GM21515 (cell line): ENCODE measurements around the gene FAM83E.
"Not testable (repeated sequence)": the region's sequence is repeated elsewhere in the genome, so short reads cannot be mapped to it uniquely, and the experiment has no call there.

Experiments
- ATAC-seq: cut with Tn5 transposase; IDR thresholded peaks from one replicate; pipeline ENCODE4 v1.9.1; 2021; ENCODE audit not compliant: unreplicated experiment

The FAM83E gene

GRCh38 chr19:48614436-48615230 is at the start of gene FAM83E:
Gene FAM83E, minus strand, starts transcription at chr19:48615076. Its CDS starts 1,704 bp downstream, at chr19:48613372.
- no peak for ATAC-seq

DNA sequence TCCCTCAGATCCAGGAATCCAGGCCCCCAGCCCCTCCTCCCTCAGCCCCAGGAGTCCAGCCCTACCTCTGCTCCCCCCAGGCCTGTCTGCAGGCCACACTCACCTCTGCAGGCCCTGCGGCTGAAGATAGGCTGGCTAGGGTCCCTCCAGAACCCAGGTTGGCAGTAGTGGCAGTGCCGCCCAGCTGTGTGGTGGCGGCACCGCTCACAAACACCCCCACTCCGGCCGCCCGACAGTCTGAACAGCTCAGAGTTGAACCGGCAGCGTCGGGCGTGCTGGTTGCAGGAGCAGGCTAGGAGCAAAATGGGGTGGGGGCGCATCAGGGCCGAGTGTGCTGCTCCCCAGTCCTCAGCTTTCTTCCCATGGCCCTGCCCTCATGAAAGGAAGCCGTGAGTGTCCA is 49.6 kb upstream of the FAM83E start:
- no peak for ATAC-seq

DNA sequence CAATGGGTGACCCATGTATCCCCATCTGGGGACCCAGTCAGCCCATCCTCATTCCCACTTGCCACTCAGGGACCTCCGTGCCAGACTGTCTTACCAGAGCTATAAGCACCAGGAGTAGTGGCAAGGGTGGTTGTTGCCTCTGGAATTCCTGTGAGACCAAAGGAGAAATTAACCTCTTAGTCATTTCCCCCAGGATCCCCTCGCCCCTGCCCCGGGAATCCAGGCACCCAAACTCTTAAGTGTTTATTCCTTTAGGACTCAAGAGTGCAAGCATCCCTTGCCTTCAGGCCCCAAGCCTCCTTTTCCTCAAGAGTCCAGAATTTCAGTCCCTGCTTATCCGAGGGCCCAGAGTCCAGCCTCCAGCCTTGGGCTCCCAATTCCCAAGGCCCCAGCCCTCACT is 48.8 kb upstream of the FAM83E start:
- ATAC-seq: no peak

DNA sequence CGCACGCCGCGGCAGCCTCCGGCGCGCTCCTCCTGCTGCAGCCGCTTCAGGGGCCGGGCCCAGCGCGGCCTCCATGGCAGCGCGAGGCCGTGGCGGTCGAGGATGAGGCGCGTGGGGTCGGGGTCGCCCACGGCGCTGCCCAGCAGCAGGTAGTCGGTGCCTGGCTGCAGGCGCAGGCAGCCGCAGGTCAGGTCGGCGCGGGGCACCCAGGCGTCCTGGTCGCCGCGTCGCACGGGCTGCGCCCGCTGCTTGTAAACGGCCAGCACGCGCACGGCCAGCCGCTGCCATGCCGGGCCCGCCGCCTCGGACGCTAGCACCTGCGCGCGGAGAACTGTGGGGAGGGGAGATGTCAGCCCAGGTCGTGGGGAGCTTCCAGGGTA is 46.8 kb upstream of the FAM83E start:
- ATAC-seq: no peak

DNA sequence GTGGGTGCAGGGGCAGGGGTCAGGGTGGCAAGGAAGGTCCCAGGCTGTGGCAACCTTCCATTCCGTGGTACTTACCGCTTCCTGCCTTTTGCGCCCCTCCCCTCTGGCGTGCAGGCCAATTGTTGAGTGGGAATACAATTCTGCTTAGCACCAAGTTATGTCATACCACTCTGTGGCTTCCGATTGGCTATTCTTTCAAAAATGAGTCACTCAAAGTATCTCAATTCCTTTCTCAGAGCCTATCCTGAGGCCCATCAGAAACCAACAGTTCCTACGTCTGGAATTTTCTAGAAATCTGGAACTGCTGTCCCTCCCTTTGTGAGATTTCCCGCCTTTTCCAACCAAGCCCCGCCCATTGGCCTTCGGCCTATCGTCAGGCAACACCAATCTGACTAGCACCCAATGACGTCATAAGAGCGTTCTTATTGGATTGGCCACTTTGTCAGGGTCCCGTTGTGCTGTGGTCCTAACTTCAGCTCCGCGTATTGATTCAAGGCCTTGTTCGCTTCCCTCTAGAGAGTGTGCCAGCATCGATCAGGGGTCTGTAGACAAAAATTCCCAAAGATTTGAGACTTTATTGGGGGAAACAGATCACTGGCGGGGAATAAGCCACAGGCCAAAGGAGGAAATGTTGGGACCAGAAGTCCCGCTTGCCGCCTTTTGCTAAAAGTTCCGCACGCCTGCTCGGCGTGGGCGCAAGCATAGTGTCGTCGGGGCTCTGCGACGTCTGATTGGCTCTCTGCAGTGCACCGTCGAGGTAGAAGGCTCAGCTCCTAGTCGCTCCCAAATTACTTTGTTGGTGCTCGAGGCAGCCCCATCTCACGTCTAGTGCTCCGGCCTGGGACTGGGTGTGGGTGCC is 46.2 kb upstream of the FAM83E start:
- no peak for ATAC-seq

DNA sequence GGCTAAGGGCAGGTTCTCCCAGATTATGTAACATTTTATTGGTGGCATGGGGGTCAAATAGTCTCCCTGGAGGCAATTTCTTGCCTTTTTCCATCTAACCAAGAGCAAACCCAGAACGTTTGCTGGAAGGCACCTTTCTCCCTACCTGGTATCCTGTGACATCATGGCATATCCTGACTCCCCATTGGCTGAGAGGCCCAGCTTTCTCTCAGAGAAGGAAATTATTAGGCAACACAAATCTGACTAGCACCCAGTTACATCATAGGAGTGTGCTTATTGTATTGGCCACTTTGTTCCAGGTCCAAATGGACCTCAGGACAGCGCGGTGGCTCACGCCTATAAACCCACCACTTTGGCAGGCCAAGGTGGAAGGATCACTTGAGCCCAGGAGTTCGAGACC is 44.9 kb upstream of the FAM83E start:
- ATAC-seq: no peak

GRCh38 chr19:48658483-48658882 is 43.6 kb upstream of the FAM83E start:
- ATAC-seq: no peak

DNA sequence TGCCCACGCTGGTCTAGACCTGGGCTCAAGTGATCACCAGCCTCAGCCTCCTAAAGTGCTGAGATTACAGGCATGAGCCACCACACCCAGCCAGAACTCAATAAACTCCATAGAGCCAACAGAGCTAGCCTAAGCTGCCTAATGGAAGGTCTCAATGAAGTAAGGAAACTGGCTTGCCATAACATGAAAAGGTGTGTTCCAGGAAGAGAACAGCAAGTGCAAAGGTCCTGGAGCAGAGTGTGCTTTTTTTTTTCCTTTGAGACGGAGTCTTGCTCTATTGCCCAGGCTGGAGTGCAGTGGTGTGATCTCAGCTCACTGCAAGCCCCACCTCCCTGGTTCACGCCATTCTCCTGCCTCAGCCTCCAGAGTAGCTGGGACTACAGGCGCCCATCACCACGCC is 43.0 kb upstream of the FAM83E start:
- ATAC-seq: not testable (repeated sequence)

DNA sequence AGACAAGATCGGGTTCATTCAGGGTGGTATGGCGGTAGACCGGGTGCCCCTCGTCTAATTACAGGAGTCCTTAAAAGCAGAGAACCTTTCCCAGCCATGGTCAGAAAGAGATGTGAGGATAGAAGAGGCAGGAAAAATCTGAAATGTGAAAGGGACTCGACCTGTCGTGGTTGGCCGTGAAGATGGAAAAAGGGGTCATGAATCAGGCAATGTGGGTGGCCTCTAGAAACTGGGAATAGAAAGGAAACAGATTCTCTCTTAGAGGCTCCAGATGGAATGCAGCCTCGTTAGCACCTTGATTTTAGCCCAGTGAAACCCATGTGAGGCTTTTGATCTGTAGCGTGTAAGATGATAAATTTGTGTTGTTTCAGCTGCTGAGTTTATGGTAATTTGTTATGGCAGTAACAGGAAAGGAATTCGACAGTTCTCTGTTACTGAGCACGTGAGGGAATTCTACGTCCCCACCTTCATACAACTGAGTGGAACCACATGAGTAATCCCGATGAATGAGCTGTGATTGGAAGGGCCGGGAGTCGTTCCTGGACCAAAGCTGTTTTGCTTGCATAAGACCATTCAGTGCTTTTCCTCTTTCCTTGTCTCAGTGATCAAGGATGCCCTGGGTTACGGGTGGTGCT is 42.1 kb upstream of the FAM83E start:
- no peak for ATAC-seq

- no peak for ATAC-seq
These were observed 39.6 kb upstream of the FAM83E start for GRCh38 chr19:48654299-48655059.

- ATAC-seq: no peak
These were observed 36.8 kb upstream of the FAM83E start for GRCh38 chr19:48651683-48652048.

- ATAC-seq: no peak
These were observed 36.3 kb upstream of the FAM83E start for GRCh38 chr19:48650974-48651682.

- ATAC-seq: no peak
These were observed 33.3 kb upstream of the FAM83E start for GRCh38 chr19:48648134-48648533.

DNA sequence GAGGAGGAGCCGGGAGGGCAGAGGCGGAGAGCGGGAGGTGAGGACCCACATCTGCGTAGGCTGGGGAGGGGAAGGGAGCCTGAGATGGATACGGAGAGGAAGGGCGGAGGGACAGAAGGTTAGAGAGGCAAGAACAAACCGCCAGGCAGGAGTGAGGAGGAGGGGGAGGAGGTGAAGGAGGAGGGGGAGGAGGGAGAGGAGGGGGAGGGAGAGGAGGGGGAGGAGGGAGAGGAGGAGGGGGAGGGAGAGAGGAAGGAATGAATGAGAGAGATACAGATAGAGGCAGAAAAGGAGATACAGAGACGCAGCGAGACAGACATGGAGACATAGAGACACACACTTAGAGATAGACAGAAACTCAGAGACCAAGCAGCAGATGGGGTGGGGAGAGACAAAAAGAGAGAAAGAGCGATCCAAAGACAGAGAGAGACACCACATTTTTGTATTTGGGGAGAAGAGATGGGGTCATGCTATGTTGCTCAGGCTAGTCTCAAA is 31.9 kb upstream of the FAM83E start:
- no peak for ATAC-seq

- peak; percentile 66 for ATAC-seq
These were observed 31.3 kb upstream of the FAM83E start, which contains the start of gene CA11 for GRCh38 chr19:48646001-48646721. Gene CA11, minus strand, starts transcription at chr19:48646187. Its CDS starts 555 bp downstream, at chr19:48645632.

GRCh38 chr19:48645620-48646000 is 30.7 kb upstream of the FAM83E start:
- no peak for ATAC-seq

DNA sequence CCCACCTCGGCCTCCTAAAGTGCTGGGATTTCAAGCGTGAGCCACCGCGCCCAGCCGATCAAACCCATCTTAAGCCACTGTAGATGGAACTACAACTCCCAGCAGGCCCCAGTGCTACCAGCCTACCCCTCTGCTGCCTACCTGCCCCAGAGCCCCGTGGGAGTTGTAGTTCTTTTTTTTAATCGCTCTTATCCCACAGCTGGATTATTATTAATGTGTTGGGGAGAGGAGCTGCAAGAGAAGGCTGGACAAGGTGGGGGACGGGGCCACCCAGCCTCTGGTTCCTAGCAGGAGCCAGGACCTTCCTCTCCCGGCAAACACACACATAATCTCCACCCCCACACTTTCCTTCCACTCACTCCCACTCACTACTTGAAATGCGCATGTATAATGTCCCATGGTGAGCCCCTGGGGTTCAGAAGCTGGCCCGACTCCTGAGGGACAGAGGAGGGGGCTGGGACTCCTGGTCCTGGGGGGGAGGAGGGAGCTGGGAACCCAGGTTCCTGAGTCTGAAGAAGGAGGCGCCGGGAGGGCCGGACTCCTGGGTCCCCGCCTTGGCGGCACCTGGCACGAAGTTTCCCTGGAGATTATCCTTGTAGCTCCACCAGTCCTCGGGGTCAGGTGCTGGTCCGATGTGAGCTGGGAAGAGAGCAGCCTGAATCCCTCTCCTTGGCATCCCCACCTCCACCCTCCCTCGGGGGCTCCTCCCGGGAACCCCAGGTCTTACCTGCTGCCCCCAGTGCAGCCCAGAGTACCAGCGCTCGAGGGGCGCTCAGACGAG is 30.2 kb upstream of the FAM83E start:
- no peak for ATAC-seq

- ATAC-seq: no peak
These were observed 29.5 kb upstream of the FAM83E start for GRCh38 chr19:48644355-48644754.

DNA sequence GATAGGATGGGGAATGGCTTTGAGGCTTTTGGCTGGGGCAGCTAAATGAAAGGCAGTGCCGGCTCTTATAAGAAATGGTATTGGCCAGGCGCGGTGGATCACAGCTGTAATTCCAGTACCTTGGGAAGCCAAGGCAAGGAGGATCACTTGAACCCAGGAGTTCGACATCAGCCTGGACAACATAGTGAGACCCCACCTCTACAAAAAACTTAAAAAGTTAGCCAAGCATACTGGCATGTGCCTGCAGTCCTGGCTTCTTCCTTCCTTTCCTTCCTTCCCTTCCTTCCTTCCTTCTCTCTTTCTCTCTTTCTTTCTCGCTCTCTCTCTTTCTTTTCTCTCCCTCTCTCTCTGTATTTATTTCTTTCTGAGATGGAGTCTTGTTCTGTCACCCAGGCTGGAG is 28.0 kb upstream of the FAM83E start:
- ATAC-seq: no peak
